ENCODE measurements around the gene KIF5A. TPM values are rescaled to one million over a fixed set of nuclear protein-coding genes. Genes with fewer than 3 reads are reported as not detected.
A peak's percentile ranks its signal among the peaks of the same experiment; 100 is the strongest.

KIF5A gene
- polyA plus RNA-seq, 1 of the 3 experiments (the other 2 are of a cell fraction): 6.2 TPM

DNA sequence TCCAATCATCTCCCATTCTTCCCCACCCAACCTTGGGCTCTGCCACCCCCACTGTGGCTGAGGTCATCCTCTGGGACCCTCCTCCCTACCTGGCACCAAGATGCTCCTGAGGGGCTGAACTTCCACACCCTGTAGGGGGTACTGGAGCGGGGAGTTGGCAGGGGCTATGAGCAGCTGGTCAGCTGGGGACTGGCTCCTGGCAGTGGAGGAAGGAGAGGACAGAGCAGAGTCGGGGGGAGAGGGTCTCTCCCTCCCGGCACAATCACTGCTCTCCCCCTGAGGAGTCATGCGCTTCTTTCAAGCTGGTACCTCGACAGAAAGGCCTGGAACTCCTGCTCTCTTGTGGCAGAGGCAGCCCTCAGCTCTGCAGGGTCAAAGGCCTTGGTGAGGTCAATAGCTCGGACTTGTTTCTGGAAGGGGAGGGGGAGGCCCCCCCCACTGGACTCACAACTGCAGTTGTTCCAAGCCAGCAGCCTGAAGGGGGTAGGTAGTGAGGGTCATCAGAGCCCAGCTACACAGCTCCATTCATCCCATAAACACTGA is 81.1 kb downstream of the KIF5A start:
- Histone ChIP-seq H3K4me1 (ENCODE audit: control insufficient read depth in 1 of 2, insufficient read depth in 2 of 2, low read depth in 1 of 2, low read length in 1 of 2) (peaks cover 0 to 2% of the 10 kb centered on the region in 2 experiments; a peak in 1 of 4 replicates), H3K36me3 (replicated peaks in 1 of 2; ENCODE audit: control insufficient read depth in 1 of 2, insufficient read depth in 2 of 2, low read length in 1 of 2) (peaks cover 0 to 2% of the 10 kb centered on the region in 2 experiments), H3K27me3 (ENCODE audit: insufficient read depth) (no peaks in the 10 kb centered on the region), H3K79me2 (ENCODE audit: insufficient read depth) (no peaks in the 10 kb centered on the region), H3K4me3 (ENCODE audit: low read depth in 2 of 2, low read length in 1 of 2) (0 out of 4 replicates have a peak overlapping the region, but pooled peaks of 1 of the 2 experiments have one; percentile 85), H3F3A (replicated peaks; ENCODE audit: insufficient read depth) (peaks cover 3% of the 10 kb centered on the region), H3K27ac (ENCODE audit: low read depth in 2 of 2, low read length in 1 of 2) (no peak overlapping the region), H3K4me2 (no peak overlapping the region; the same call in 1 of the 2 replicates), H3K9me2 (no peaks in the 10 kb centered on the region), H3K9ac (no peak overlapping the region), H3K9me3 (no peaks in the 10 kb centered on the region), H4K20me1 (ENCODE audit: insufficient read depth) (no peaks in the 10 kb centered on the region), H2AFZ (ENCODE audit: low read depth) (no peak overlapping the region)
- DNase-seq: peak; percentile 22
- POLR2A ChIA-PET: interaction anchor here (0.6 kb wide), 1 partner anchor 62 kb away, joined by 3 read pairs; no protein-coding TSS in a partner anchor
- 93% methylated on average over 4 of the region's 6 CpGs for WGBS (ENCODE audit: low lambda C conversion rate)
- no peak for TF ChIP-seq RXRA (IDR thresholded peaks at IDR 0.05; ENCODE audit: borderline replicate concordance, low read depth)
- CTCF ChIA-PET: interaction anchor here (0.6 to 6.8 kb wide), 11 partner anchors 10 to 155 kb away, joined by 3 to 110 read pairs (median 3); partner anchors contain the start of gene ARHGEF25

DNA sequence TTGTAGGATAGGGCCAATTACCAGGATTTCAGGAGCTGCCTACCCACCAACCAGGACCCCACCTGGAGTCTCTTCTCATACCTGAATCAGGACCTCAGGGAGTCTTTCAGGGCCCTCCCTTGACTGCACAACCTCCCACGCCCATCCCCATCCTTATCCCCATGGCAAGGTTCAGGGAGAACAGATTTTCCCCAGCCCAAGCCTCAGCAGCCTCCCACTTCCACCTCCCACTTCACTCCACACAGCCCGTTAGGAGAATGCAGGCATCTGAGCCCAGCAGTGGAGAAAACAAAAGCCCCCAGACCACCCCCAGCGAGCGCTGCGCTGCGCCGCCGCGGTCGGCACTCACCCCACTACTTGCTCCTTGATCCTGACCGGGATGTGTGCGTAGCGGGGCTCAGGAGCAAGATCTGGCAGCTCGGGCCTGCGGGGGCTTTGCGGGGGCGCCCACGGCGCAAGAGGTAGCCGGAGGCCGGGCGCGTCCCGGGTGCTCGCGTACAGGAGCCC is 81.8 kb downstream of the KIF5A start:
- Histone ChIP-seq H3K36me3 (replicated peaks in 1 of 2; ENCODE audit: control insufficient read depth in 1 of 2, insufficient read depth in 2 of 2, low read length in 1 of 2) (no peaks in the 10 kb centered on the region), H3K9me3 (no peaks in the 10 kb centered on the region), H2AFZ (ENCODE audit: low read depth) (peak overlapping the region; percentile 97), H3K4me1 (ENCODE audit: control insufficient read depth in 1 of 2, insufficient read depth in 2 of 2, low read depth in 1 of 2, low read length in 1 of 2) (peaks cover 0 to 2% of the 10 kb centered on the region in 2 experiments; a peak in 1 of 4 replicates), H3K27ac (ENCODE audit: low read depth in 2 of 2, low read length in 1 of 2) (no peak overlapping the region), H3K4me2 (peak overlapping the region; percentile 98), H3F3A (replicated peaks; ENCODE audit: insufficient read depth) (peaks cover 3% of the 10 kb centered on the region), H3K9me2 (no peaks in the 10 kb centered on the region), H4K20me1 (ENCODE audit: insufficient read depth) (no peaks in the 10 kb centered on the region), H3K79me2 (ENCODE audit: insufficient read depth) (no peaks in the 10 kb centered on the region), H3K4me3 (ENCODE audit: low read depth in 2 of 2, low read length in 1 of 2) (peak overlapping the region; percentile 55 to 85), H3K9ac (peak overlapping the region; percentile 71; the same call in 1 of the 2 replicates), H3K27me3 (ENCODE audit: insufficient read depth) (no peaks in the 10 kb centered on the region)
- DNase-seq: no peak
- 31% methylated on average over 14 of the region's 26 CpGs for WGBS (ENCODE audit: low lambda C conversion rate)
- TF ChIP-seq, protein P1, sequence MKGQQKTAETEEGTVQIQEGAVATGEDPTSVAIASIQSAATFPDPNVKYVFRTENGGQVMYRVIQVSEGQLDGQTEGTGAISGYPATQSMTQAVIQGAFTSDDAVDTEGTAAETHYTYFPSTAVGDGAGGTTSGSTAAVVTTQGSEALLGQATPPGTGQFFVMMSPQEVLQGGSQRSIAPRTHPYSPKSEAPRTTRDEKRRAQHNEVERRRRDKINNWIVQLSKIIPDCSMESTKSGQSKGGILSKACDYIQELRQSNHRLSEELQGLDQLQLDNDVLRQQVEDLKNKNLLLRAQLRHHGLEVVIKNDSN (IDR thresholded peaks at IDR 0.05; ENCODE audit: borderline replicate concordance, low read depth): no peak
- no peak for TF ChIP-seq RXRA (IDR thresholded peaks at IDR 0.05; ENCODE audit: borderline replicate concordance, low read depth)
- TF ChIP-seq, protein P2, sequence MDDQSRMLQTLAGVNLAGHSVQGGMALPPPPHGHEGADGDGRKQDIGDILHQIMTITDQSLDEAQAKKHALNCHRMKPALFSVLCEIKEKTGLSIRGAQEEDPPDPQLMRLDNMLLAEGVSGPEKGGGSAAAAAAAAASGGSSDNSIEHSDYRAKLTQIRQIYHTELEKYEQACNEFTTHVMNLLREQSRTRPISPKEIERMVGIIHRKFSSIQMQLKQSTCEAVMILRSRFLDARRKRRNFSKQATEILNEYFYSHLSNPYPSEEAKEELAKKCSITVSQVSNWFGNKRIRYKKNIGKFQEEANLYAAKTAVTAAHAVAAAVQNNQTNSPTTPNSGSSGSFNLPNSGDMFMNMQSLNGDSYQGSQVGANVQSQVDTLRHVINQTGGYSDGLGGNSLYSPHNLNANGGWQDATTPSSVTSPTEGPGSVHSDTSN (IDR thresholded peaks at IDR 0.05): no peak
- no peak for TF ChIP-seq FOXM1 (IDR thresholded peaks at IDR 0.05; ENCODE audit: low read depth)
- no peak for TF ChIP-seq ELF1 (IDR thresholded peaks at IDR 0.05)
- TF ChIP-seq, protein P3, sequence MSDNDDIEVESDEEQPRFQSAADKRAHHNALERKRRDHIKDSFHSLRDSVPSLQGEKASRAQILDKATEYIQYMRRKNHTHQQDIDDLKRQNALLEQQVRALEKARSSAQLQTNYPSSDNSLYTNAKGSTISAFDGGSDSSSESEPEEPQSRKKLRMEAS (IDR thresholded peaks at IDR 0.05; ENCODE audit: low read depth): no peak
- no peak for TF ChIP-seq RFX5 (IDR thresholded peaks at IDR 0.05; ENCODE audit: low read length)
- TF ChIP-seq NFIC (IDR thresholded peaks at IDR 0.05; ENCODE audit: borderline replicate concordance): no peak
- no peak for TF ChIP-seq POLR2AphosphoS5 (IDR thresholded peaks at IDR 0.05; ENCODE audit: low read depth, low read length)
- TF ChIP-seq NRF1 (IDR thresholded peaks at IDR 0.05; ENCODE audit: low read depth, low read length): no peak
- no peak for TF ChIP-seq SMC3 (IDR thresholded peaks at IDR 0.05; ENCODE audit: low read depth, low read length)
- POLR2A ChIA-PET: no interaction called here
- CTCF ChIA-PET: interaction anchor here (0.9 to 6.8 kb wide), 12 partner anchors 10 to 170 kb away, joined by 3 to 110 read pairs (median 16); partner anchors contain the start of genes ARHGEF25 and PIP4K2C
